Natural killer cell (primary cell): ENCODE data around the gene SYT3. TPM values are rescaled to one million over a fixed set of nuclear protein-coding genes. Genes with fewer than 3 reads are reported as not detected.
"Not testable (repeated sequence)": the region's sequence is repeated elsewhere in the genome, so short reads cannot be mapped to it uniquely, and the experiment has no call there.

Experiments used
- ATAC-seq, 3 donors: fragments of 150-1000 bp in 2 of 3; fragments of 200-7000 bp in 1 of 3; cut with Tn5 transposase; 1 replicate in 1 of 3; 2 replicates in 2 of 3; pipeline ENCODE4 v1.10.0; 2021; ENCODE audit warnings: mild to moderate bottlenecking in 2 of 3, moderate library complexity in 2 of 3
- DNase-seq, 2 donors: peaks; one replicate each; pipeline versions ENCODE4 v3.0.0 to v3.0.0-alpha.2; 2013 to 2021; ENCODE audit warnings: mixed read lengths in 1 of 2
- H3K27ac ChIP-seq: one replicate; pipeline ENCODE4 v1.5.1; 2013; ENCODE audit warnings: mild to moderate bottlenecking, low read length
- H3K27me3 ChIP-seq: one replicate; pipeline ENCODE4 v1.6.1; 2013; ENCODE audit warnings: low read length; ENCODE audit not compliant: control insufficient read depth, insufficient read depth
- H3K36me3 ChIP-seq: one replicate; pipeline ENCODE4 v1.6.1; 2013; ENCODE audit warnings: low read length; ENCODE audit not compliant: control insufficient read depth, insufficient read depth
- H3K4me1 ChIP-seq: one replicate; pipeline ENCODE4 v1.6.1; 2013; ENCODE audit warnings: low read length; ENCODE audit not compliant: control insufficient read depth, insufficient read depth
- H3K4me3 ChIP-seq: one replicate; pipeline ENCODE4 v1.5.1; 2013; ENCODE audit warnings: low read length
- H3K9me3 ChIP-seq: one replicate; pipeline ENCODE4 v1.6.1; 2013; ENCODE audit warnings: low read length; ENCODE audit not compliant: control insufficient read depth, insufficient read depth
- H3K27ac Mint-ChIP-seq, 2 donors: one replicate each; pipeline ENCODE4 v1.8.0; 2022; ENCODE audit warnings: mild to moderate bottlenecking in 2 of 2, mixed read lengths in 2 of 2, moderate library complexity in 1 of 2
- H3K27me3 Mint-ChIP-seq, 2 donors: one replicate each; pipeline ENCODE4 v1.8.0; 2022; ENCODE audit warnings: low read depth in 2 of 2, mixed read lengths in 2 of 2
- H3K36me3 Mint-ChIP-seq: one replicate; pipeline ENCODE4 v1.8.0; 2022; ENCODE audit warnings: mixed read lengths
- H3K4me1 Mint-ChIP-seq, 2 donors: one replicate each; pipeline ENCODE4 v1.8.0; 2022; ENCODE audit warnings: mixed read lengths in 2 of 2
- H3K4me3 Mint-ChIP-seq: one replicate; pipeline ENCODE4 v1.8.0; 2022; ENCODE audit warnings: mild to moderate bottlenecking, moderate library complexity, mixed read lengths
- H3K9me3 Mint-ChIP-seq, 2 donors: one replicate each; pipeline ENCODE4 v1.8.0; 2022; ENCODE audit warnings: mixed read lengths in 2 of 2
- CTCF ChIP-seq: fragments of 200-600 bp; IDR thresholded peaks from one replicate; pipeline ENCODE4 v1.8.0; 2022; ENCODE audit warnings: antibody characterized with exemption
- WGBS: methylation state at CpG from one replicate; pipeline ENCODE4 v1.1.7; 2013; ENCODE audit warnings: missing lambda C conversion rate; ENCODE audit not compliant: insufficient coverage; 5-methylcytosine and 5-hydroxymethylcytosine counted together
- intact Hi-C: fragments of 100-400 bp; cut with micrococcal nuclease; formaldehyde crosslinking; loops from one replicate; pipeline ENCODE4 v1.14.2; 2022
- total RNA-seq, 4 donors: library from RNA; stranded (reverse); fragments of 120-200 nt in 1 of 4; gene quantifications; one replicate each; pipeline versions ENCODE4 v1.2.3 to v1.2.4, GENCODE V29; 2013 to 2022

Gene SYT3
- total RNA-seq, 3 donors from 2014 or later (not counting 1 experiment from before 2014, with no cell fraction given) = not detected

GRCh38 chr19:50626011-50626410, 13.7 kb downstream of the SYT3 start:
- no peak for ATAC-seq
- Mint-ChIP-seq H3K27me3 (peaks cover 0 to 13% of the 10 kb centered on the region in 2 donors), H3K36me3 (no peaks in the 10 kb centered on the region), H3K9me3 (no peaks in the 10 kb centered on the region), H3K4me1 (no peaks in the 10 kb centered on the region), H3K27ac (no peak overlapping the region), H3K4me3 (no peak overlapping the region)
- intact Hi-C loops = no loop called here
- Histone ChIP-seq H3K4me1 (no peaks in the 10 kb centered on the region), H3K27ac (no peak overlapping the region), H3K9me3 (no peaks in the 10 kb centered on the region), H3K27me3 (no peaks in the 10 kb centered on the region), H3K4me3 (no peak overlapping the region), H3K36me3 (no peaks in the 10 kb centered on the region)
- WGBS = 70% methylated on average over 4 of the region's 4 CpGs
- no peak for TF ChIP-seq CTCF
- no peak for DNase-seq

GRCh38 chr19:50624949-50625600, 14.6 kb downstream of the SYT3 start:
- 94% methylated on average over 44 of the region's 44 CpGs for WGBS

GRCh38 chr19:50620394-50620906, 19.2 kb downstream of the SYT3 start:
- H3K27me3 ChIP-seq, H3K27me3 Mint-ChIP-seq, H3K9me3 ChIP-seq, H3K36me3 Mint-ChIP-seq, DNase-seq, H3K27ac Mint-ChIP-seq, ATAC-seq, H3K4me3 ChIP-seq, H3K4me3 Mint-ChIP-seq, H3K36me3 ChIP-seq, H3K4me1 ChIP-seq, H3K4me1 Mint-ChIP-seq, H3K27ac ChIP-seq, H3K9me3 Mint-ChIP-seq, intact Hi-C loops: not testable (repeated sequence)
- WGBS = 100% methylated on average over 1 of the region's 5 CpGs

More at GRCh38 chr19:50624949-50625600, 14.6 kb downstream of the SYT3 start:
- H3K9me3 Mint-ChIP-seq = no peaks in the 10 kb centered on the region
- Histone ChIP-seq H3K27ac (no peak overlapping the region), H3K27me3 (no peaks in the 10 kb centered on the region), H3K4me1 (no peaks in the 10 kb centered on the region), H3K4me3 (no peak overlapping the region), H3K9me3 (no peaks in the 10 kb centered on the region), H3K36me3 (no peaks in the 10 kb centered on the region)
- intact Hi-C loops = no loop called here
- no peak overlapping the region for H3K4me3 Mint-ChIP-seq
- no peaks in the 10 kb centered on the region for H3K36me3 Mint-ChIP-seq
- DNase-seq = no peak
- TF ChIP-seq CTCF = no peak
- peaks cover 0 to 7% of the 10 kb centered on the region in 2 donors for H3K27me3 Mint-ChIP-seq
- ATAC-seq = no peak
- H3K4me1 Mint-ChIP-seq = no peaks in the 10 kb centered on the region
- no peak overlapping the region for H3K27ac Mint-ChIP-seq

GRCh38 chr19:50619184-50619583, 20.5 kb downstream of the SYT3 start:
- H3K36me3 Mint-ChIP-seq, H3K4me1 Mint-ChIP-seq, H3K27ac Mint-ChIP-seq, H3K4me3 Mint-ChIP-seq, H3K4me3 ChIP-seq, DNase-seq, H3K27me3 ChIP-seq, H3K36me3 ChIP-seq, ATAC-seq, H3K9me3 ChIP-seq, H3K4me1 ChIP-seq, H3K27me3 Mint-ChIP-seq, intact Hi-C loops, H3K27ac ChIP-seq, H3K9me3 Mint-ChIP-seq: not testable (repeated sequence)
- WGBS = 84% methylated on average over 5 of the region's 5 CpGs

GRCh38 chr19:50618379-50618778, 21.3 kb downstream of the SYT3 start:
- H3K36me3 Mint-ChIP-seq, H3K27ac ChIP-seq, DNase-seq, H3K4me3 ChIP-seq, H3K9me3 Mint-ChIP-seq, H3K36me3 ChIP-seq, H3K27ac Mint-ChIP-seq, H3K27me3 ChIP-seq, H3K27me3 Mint-ChIP-seq, ATAC-seq, intact Hi-C loops, H3K4me1 Mint-ChIP-seq, H3K4me3 Mint-ChIP-seq, H3K9me3 ChIP-seq, H3K4me1 ChIP-seq: not testable (repeated sequence)
- 87% methylated on average over 4 of the region's 5 CpGs for WGBS

GRCh38 chr19:50612504-50613404, 26.9 kb downstream of the SYT3 start:
- H3K9me3 ChIP-seq, H3K27me3 ChIP-seq, H3K27ac Mint-ChIP-seq, H3K4me1 ChIP-seq, H3K36me3 Mint-ChIP-seq, H3K4me3 ChIP-seq, H3K9me3 Mint-ChIP-seq, H3K4me1 Mint-ChIP-seq, intact Hi-C loops, H3K4me3 Mint-ChIP-seq, H3K36me3 ChIP-seq, H3K27ac ChIP-seq, DNase-seq, ATAC-seq, H3K27me3 Mint-ChIP-seq: not testable (repeated sequence)
- WGBS = 82% methylated on average over 6 of the region's 11 CpGs
